ENCODE measurements around the gene PIGN. TPM values are rescaled to one million over a fixed set of nuclear protein-coding genes. Genes with fewer than 3 reads are reported as not detected.

PIGN gene
- total RNA-seq, 5 donors from 2014 or later (not counting 1 experiment from before 2014, with no cell fraction given) = 19.5 to 24.0 (median 21.8) TPM

GRCh38 chr18:62164310-62164709 lies 22.5 kb downstream of the PIGN start:
- Mint-ChIP-seq H3K36me3 (peaks cover 44% of the 10 kb centered on the region), H3K4me3 (no peak overlapping the region)
- POLR2A ChIA-PET = no interaction called here

GRCh38 chr18:62157843-62158242 lies 29.0 kb downstream of the PIGN start:
- Mint-ChIP-seq H3K27ac (no peak overlapping the region), H3K4me1 (no peaks in the 10 kb centered on the region), H3K9me3 (no peaks in the 10 kb centered on the region), H3K27me3 (no peaks in the 10 kb centered on the region), H3K4me3 (no peak overlapping the region), H3K36me3 (peaks cover 43% of the 10 kb centered on the region)
- WGBS (ENCODE audit: insufficient coverage) = 100% methylated on average over 1 of the region's 1 CpG
- Histone ChIP-seq H3K4me1 (ENCODE audit: control insufficient read depth in 1 of 2, extremely low read depth in 1 of 2, insufficient read depth in 2 of 2, low read length in 2 of 2) (no peaks in the 10 kb centered on the region), H3K27ac (ENCODE audit: low read length) (no peak overlapping the region), H3K4me3 (ENCODE audit: control insufficient read depth in 1 of 2, extremely low read depth in 1 of 2, low read length in 1 of 2) (no peak overlapping the region), H3K9me3 (no peaks in the 10 kb centered on the region), H3K27me3 (replicated peaks in 1 of 2; ENCODE audit: control insufficient read depth in 2 of 2, extremely low read depth in 1 of 2, insufficient read depth in 2 of 2, low read length in 1 of 2) (no peaks in the 10 kb centered on the region), H3K36me3 (ENCODE audit: control insufficient read depth in 2 of 2, extremely low read depth in 1 of 2, insufficient read depth in 1 of 2, low read length in 1 of 2) (peaks cover 0 to 11% of the 10 kb centered on the region in 2 donors)
- POLR2A ChIA-PET = no interaction called here
- CTCF ChIA-PET = no interaction called here
- no peak for DNase-seq
- no peak for ATAC-seq (replicated peaks in 1 of 4)

More at GRCh38 chr18:62164310-62164709, 22.5 kb downstream of the PIGN start:
- peaks cover 0 to 15% (median 2%) of the 10 kb centered on the region in 3 donors for H3K9me3 Mint-ChIP-seq
- no peak for ATAC-seq (replicated peaks in 1 of 4)
- Histone ChIP-seq H3K36me3 (ENCODE audit: control insufficient read depth in 2 of 2, extremely low read depth in 1 of 2, insufficient read depth in 1 of 2, low read length in 1 of 2) (peaks cover 0 to 4% of the 10 kb centered on the region in 2 donors), H3K9me3 (no peaks in the 10 kb centered on the region), H3K27ac (ENCODE audit: low read length) (no peak overlapping the region), H3K27me3 (replicated peaks in 1 of 2; ENCODE audit: control insufficient read depth in 2 of 2, extremely low read depth in 1 of 2, insufficient read depth in 2 of 2, low read length in 1 of 2) (no peaks in the 10 kb centered on the region), H3K4me1 (ENCODE audit: control insufficient read depth in 1 of 2, extremely low read depth in 1 of 2, insufficient read depth in 2 of 2, low read length in 2 of 2) (no peaks in the 10 kb centered on the region), H3K4me3 (ENCODE audit: control insufficient read depth in 1 of 2, extremely low read depth in 1 of 2, low read length in 1 of 2) (no peak overlapping the region)
- no CpG with 5 or more reads among the region's 7 CpGs for WGBS (ENCODE audit: insufficient coverage)
- CTCF ChIA-PET = no interaction called here
- H3K4me1 Mint-ChIP-seq = peaks cover 3 to 13% (median 7%) of the 10 kb centered on the region in 3 donors
- DNase-seq = no peak
- no peak overlapping the region for H3K27ac Mint-ChIP-seq
- H3K27me3 Mint-ChIP-seq = no peaks in the 10 kb centered on the region

GRCh38 chr18:62152844-62153243 lies 34.0 kb downstream of the PIGN start:
- ATAC-seq (replicated peaks in 1 of 4) = no peak
- H3K27ac ChIP-seq (ENCODE audit: low read length) = no peak overlapping the region
- CTCF ChIA-PET = no interaction called here
- Mint-ChIP-seq H3K9me3 (no peaks in the 10 kb centered on the region), H3K36me3 (peaks cover 28% of the 10 kb centered on the region), H3K27ac (no peak overlapping the region), H3K27me3 (no peaks in the 10 kb centered on the region), H3K4me1 (no peaks in the 10 kb centered on the region), H3K4me3 (no peak overlapping the region)
- no peaks in the 10 kb centered on the region for H3K9me3 ChIP-seq
- no peaks in the 10 kb centered on the region for H3K4me1 ChIP-seq (ENCODE audit: control insufficient read depth in 1 of 2, extremely low read depth in 1 of 2, insufficient read depth in 2 of 2, low read length in 2 of 2)
- no peaks in the 10 kb centered on the region for H3K27me3 ChIP-seq (replicated peaks in 1 of 2; ENCODE audit: control insufficient read depth in 2 of 2, extremely low read depth in 1 of 2, insufficient read depth in 2 of 2, low read length in 1 of 2)
- DNase-seq = no peak
- POLR2A ChIA-PET = no interaction called here
- H3K36me3 ChIP-seq (ENCODE audit: control insufficient read depth in 2 of 2, extremely low read depth in 1 of 2, insufficient read depth in 1 of 2, low read length in 1 of 2) = peaks cover 0 to 7% of the 10 kb centered on the region in 2 donors
- WGBS (ENCODE audit: insufficient coverage) = 78% methylated on average over 1 of the region's 1 CpG
- no peak overlapping the region for H3K4me3 ChIP-seq (ENCODE audit: control insufficient read depth in 1 of 2, extremely low read depth in 1 of 2, low read length in 1 of 2)

GRCh38 chr18:62151068-62151771 lies 35.6 kb downstream of the PIGN start:
- Mint-ChIP-seq H3K27ac (no peak overlapping the region), H3K27me3 (no peaks in the 10 kb centered on the region), H3K4me1 (no peaks in the 10 kb centered on the region), H3K36me3 (peaks cover 31% of the 10 kb centered on the region), H3K9me3 (no peaks in the 10 kb centered on the region), H3K4me3 (no peak overlapping the region)
- Histone ChIP-seq H3K27ac (ENCODE audit: low read length) (no peak overlapping the region), H3K9me3 (no peaks in the 10 kb centered on the region), H3K4me1 (ENCODE audit: control insufficient read depth in 1 of 2, extremely low read depth in 1 of 2, insufficient read depth in 2 of 2, low read length in 2 of 2) (no peaks in the 10 kb centered on the region), H3K4me3 (ENCODE audit: control insufficient read depth in 1 of 2, extremely low read depth in 1 of 2, low read length in 1 of 2) (no peak overlapping the region), H3K36me3 (ENCODE audit: control insufficient read depth in 2 of 2, extremely low read depth in 1 of 2, insufficient read depth in 1 of 2, low read length in 1 of 2) (peaks cover 0 to 4% of the 10 kb centered on the region in 2 donors), H3K27me3 (replicated peaks in 1 of 2; ENCODE audit: control insufficient read depth in 2 of 2, extremely low read depth in 1 of 2, insufficient read depth in 2 of 2, low read length in 1 of 2) (no peaks in the 10 kb centered on the region)
- POLR2A ChIA-PET = no interaction called here
- 100% methylated on average over 1 of the region's 9 CpGs for WGBS (ENCODE audit: insufficient coverage)
- CTCF ChIA-PET = no interaction called here
- no peak for DNase-seq
- no peak for ATAC-seq (replicated peaks in 1 of 4)

GRCh38 chr18:62144338-62144737 lies 42.5 kb downstream of the PIGN start:
- Histone ChIP-seq H3K36me3 (ENCODE audit: control insufficient read depth in 2 of 2, extremely low read depth in 1 of 2, insufficient read depth in 1 of 2, low read length in 1 of 2) (peaks cover 0 to 14% of the 10 kb centered on the region in 2 donors), H3K4me3 (ENCODE audit: control insufficient read depth in 1 of 2, extremely low read depth in 1 of 2, low read length in 1 of 2) (no peak overlapping the region), H3K27me3 (replicated peaks in 1 of 2; ENCODE audit: control insufficient read depth in 2 of 2, extremely low read depth in 1 of 2, insufficient read depth in 2 of 2, low read length in 1 of 2) (no peaks in the 10 kb centered on the region), H3K9me3 (no peaks in the 10 kb centered on the region), H3K27ac (ENCODE audit: low read length) (no peak overlapping the region), H3K4me1 (ENCODE audit: control insufficient read depth in 1 of 2, extremely low read depth in 1 of 2, insufficient read depth in 2 of 2, low read length in 2 of 2) (no peaks in the 10 kb centered on the region)
- DNase-seq (no peak), ATAC-seq (replicated peaks in 1 of 4) (no peak)
- Mint-ChIP-seq H3K27me3 (no peaks in the 10 kb centered on the region), H3K4me1 (no peaks in the 10 kb centered on the region), H3K36me3 (peaks cover 16% of the 10 kb centered on the region), H3K4me3 (no peak overlapping the region), H3K27ac (no peak overlapping the region), H3K9me3 (no peaks in the 10 kb centered on the region)
- CTCF ChIA-PET = no interaction called here
- 89% methylated on average over 2 of the region's 2 CpGs for WGBS (ENCODE audit: insufficient coverage)
- POLR2A ChIA-PET = no interaction called here

GRCh38 chr18:62140259-62140658 lies 46.6 kb downstream of the PIGN start:
- peaks cover 0 to 21% of the 10 kb centered on the region in 2 donors for H3K36me3 ChIP-seq (ENCODE audit: control insufficient read depth in 2 of 2, extremely low read depth in 1 of 2, insufficient read depth in 1 of 2, low read length in 1 of 2)
- H3K4me3 ChIP-seq (ENCODE audit: control insufficient read depth in 1 of 2, extremely low read depth in 1 of 2, low read length in 1 of 2) = no peak overlapping the region
- no peaks in the 10 kb centered on the region for H3K4me1 ChIP-seq (ENCODE audit: control insufficient read depth in 1 of 2, extremely low read depth in 1 of 2, insufficient read depth in 2 of 2, low read length in 2 of 2)
- H3K27me3 Mint-ChIP-seq = no peaks in the 10 kb centered on the region
- DNase-seq (no peak), ATAC-seq (replicated peaks in 1 of 4) (no peak)
- CTCF ChIA-PET = interaction anchor here in 1 of 2 donors (0.7 kb wide), 1 partner anchor 59 kb away, joined by 3 read pairs; no protein-coding TSS in a partner anchor
- no peaks in the 10 kb centered on the region for H3K4me1 Mint-ChIP-seq
- POLR2A ChIA-PET = no interaction called here
- peaks cover 23% of the 10 kb centered on the region for H3K36me3 Mint-ChIP-seq
- no peaks in the 10 kb centered on the region for H3K9me3 ChIP-seq
- no peaks in the 10 kb centered on the region for H3K27me3 ChIP-seq (replicated peaks in 1 of 2; ENCODE audit: control insufficient read depth in 2 of 2, extremely low read depth in 1 of 2, insufficient read depth in 2 of 2, low read length in 1 of 2)
- no peaks in the 10 kb centered on the region for H3K9me3 Mint-ChIP-seq
- no peak overlapping the region for H3K27ac Mint-ChIP-seq
- no CpG with 5 or more reads among the region's 1 CpG for WGBS (ENCODE audit: insufficient coverage)
- H3K27ac ChIP-seq (ENCODE audit: low read length) = no peak overlapping the region
- no peak overlapping the region for H3K4me3 Mint-ChIP-seq

Measured in T-cell (primary cell).